HepG2 (cell line): ENCODE measurements around the gene BIRC6. TPM values are rescaled to one million over a fixed set of nuclear protein-coding genes. Genes with fewer than 3 reads are reported as not detected.

Experiments
- ATAC-seq: fragments of 200-7000 bp; cut with Tn5 transposase; 3 replicates; pipeline ENCODE4 v1.9.1; 2020; ENCODE audit warnings: mild to moderate bottlenecking, moderate library complexity
- BruUV-seq: library from RNA; stranded (reverse); fragments of 400-500 nt; replicated peaks from 2 replicates; lab custom pipeline; 2021; lab: Mats Ljungman, UMichigan
- CTCF ChIA-PET: fragments of 300-600 bp; formaldehyde crosslinking; extraction: SDS; loops from one replicate; lab custom pipeline; 2021; ENCODE audit warnings: low total read pairs, inconsistent platforms, low intra/inter-chr PET ratio; lab: Yijun Ruan, JAX
- POLR2A ChIA-PET: fragments of 350-600 bp; sonication (Branson Sonifier 250); formaldehyde crosslinking; loops from one replicate; lab custom pipeline; 2020; ENCODE audit warnings: antibody characterized with exemption, inconsistent platforms; lab: Yijun Ruan, JAX
- DNase-seq: peaks from one replicate; pipeline ENCODE4 v3.0.0-alpha.2; 2015; ENCODE audit warnings: low spot score
- FAIRE-seq: peaks from 3 replicates; lab custom pipeline; 2011; peaks lifted over from hg19 to GRCh38; lab: Jason Lieb, UNC
- H2AFZ ChIP-seq: one replicate; pipeline ENCODE4 v1.6.1; 2011; ENCODE audit warnings: low read length, inconsistent platforms
- H3K27ac ChIP-seq: fragments of 300-600 bp; 3 replicates; pipeline ENCODE4 v1.8.0; 2011; ENCODE audit warnings: mixed run types, mild to moderate bottlenecking, mixed read lengths, low read length, inconsistent platforms; ENCODE audit not compliant: insufficient read depth; ENCODE audit errors: extremely low read length
- H3K27me3 ChIP-seq, 2 experiments: fragments of 200-600 bp in 1 of 2; 2 replicates in 1 of 2; 3 replicates in 1 of 2; pipeline versions ENCODE4 v1.6.0 to v1.8.0; 2011; ENCODE audit warnings: low read length in 2 of 2, mild to moderate bottlenecking in 2 of 2, moderate library complexity in 2 of 2, inconsistent platforms in 1 of 2; ENCODE audit not compliant: insufficient read depth in 2 of 2, control insufficient read depth in 1 of 2
- H3K36me3 ChIP-seq, 2 experiments: fragments of 200-600 bp in 1 of 2; replicated peaks in 1 of 2; 2 replicates in 1 of 2; 3 replicates in 1 of 2; pipeline versions ENCODE4 v1.5.1 to v1.8.0; 2011; ENCODE audit warnings: low read length in 2 of 2, inconsistent platforms in 1 of 2; ENCODE audit not compliant: insufficient read depth in 2 of 2, control insufficient read depth in 1 of 2
- H3K4me1 ChIP-seq: 2 replicates; pipeline ENCODE4 v1.5.1; 2012; ENCODE audit warnings: low read length, inconsistent platforms; ENCODE audit not compliant: insufficient read depth
- H3K4me2 ChIP-seq: 2 replicates; pipeline ENCODE4 v1.6.0; 2011; ENCODE audit warnings: low read depth, low read length, inconsistent platforms
- H3K4me3 ChIP-seq, 3 experiments: fragments of 200-600 bp in 1 of 3; sonication (generic), shearing (Covaris generic) in 1 of 3; replicated peaks in 1 of 3; 2 replicates each; pipeline ENCODE4 v1.5.1; 2011 to 2016; ENCODE audit warnings: low read length in 3 of 3, inconsistent platforms in 2 of 3, low read depth in 2 of 3, mild to moderate bottlenecking in 2 of 3, control low read depth in 1 of 3, mixed read lengths in 1 of 3; ENCODE audit not compliant: insufficient read depth in 1 of 3
- H3K79me2 ChIP-seq: one replicate; pipeline ENCODE4 v1.6.1; 2011; ENCODE audit warnings: low read length, inconsistent platforms; ENCODE audit not compliant: insufficient read depth
- H3K9ac ChIP-seq: 2 replicates; pipeline ENCODE4 v1.6.0; 2011; ENCODE audit warnings: mild to moderate bottlenecking, low read depth, low read length, inconsistent platforms; ENCODE audit not compliant: insufficient read depth
- H3K9me3 ChIP-seq: 2 replicates; pipeline ENCODE4 v1.5.1; 2012; ENCODE audit warnings: mild to moderate bottlenecking, low read length
- H4K20me1 ChIP-seq: 2 replicates; pipeline ENCODE4 v1.6.0; 2011; ENCODE audit warnings: inconsistent platforms, mild to moderate bottlenecking, low read length, moderate library complexity; ENCODE audit not compliant: insufficient read depth
- AKAP8 ChIP-seq: sonication (generic); formaldehyde crosslinking; IDR thresholded peaks from 2 replicates; pipeline ENCODE4 v1.5.1; 2020; ENCODE audit warnings: mild to moderate bottlenecking, missing genetic modification reagents
- HOXD1 ChIP-seq: sonication (generic); formaldehyde crosslinking; IDR thresholded peaks from 2 replicates; pipeline ENCODE4 v1.5.0; 2020; ENCODE audit warnings: missing genetic modification reagents
- ZNF136 ChIP-seq: sonication (generic); formaldehyde crosslinking; IDR thresholded peaks from 2 replicates; pipeline ENCODE4 v1.8.1; 2022; ENCODE audit warnings: low read depth, mild to moderate bottlenecking, moderate library complexity, missing genetic modification reagents
- WGBS: methylation state at CpG from one replicate; pipeline ENCODE4 v1.1.6; 2017; ENCODE audit warnings: low lambda C conversion rate; 5-methylcytosine and 5-hydroxymethylcytosine counted together
- in situ Hi-C: cut with HindIII; loops from 2 replicates; pipeline ENCODE4 v1.10.0; 2017; ENCODE audit warnings: low pct_unique_long_range_greater_than_20kb; ENCODE audit not compliant: extremely low pct_ligation_motif_present
- intact Hi-C: fragments of 100-400 bp; cut with micrococcal nuclease; formaldehyde crosslinking; loops from one replicate; pipeline ENCODE4 v1.10.0; 2022; ENCODE audit not compliant: unreplicated experiment
- polyA plus RNA-seq, 8 experiments: library from polyadenylated mRNA; depleted of rRNA in 3 of 8; stranded (reverse) in 7 of 8; unstranded in 1 of 8; fragments of >200 nt; fragmentation: Illumina TruSeq in 4 of 8; extraction: Trizol in 4 of 8; gene quantifications; 2 replicates each; pipeline versions ENCODE4 v1.2.1 to v1.2.3, GENCODE V29; 2011 to 2016; ENCODE audit warnings: low read depth in 4 of 8, missing spikeins in 1 of 8, mixed read lengths in 1 of 8; ENCODE audit not compliant: insufficient read depth in 1 of 8
- total RNA-seq, 5 experiments: library from RNA; depleted of rRNA; stranded (reverse); fragments of >200 nt; fragmentation: Illumina TruSeq; extraction: Trizol; gene quantifications; 2 replicates each; pipeline ENCODE4 v1.2.3, GENCODE V29; 2016; ENCODE audit warnings: low read depth in 1 of 5
- TF ChIP-seq, protein P1 (sequence below): sonication (generic); formaldehyde crosslinking; IDR thresholded peaks from 2 replicates; pipeline ENCODE4 v1.5.0; 2020; ENCODE audit warnings: mild to moderate bottlenecking, missing genetic modification reagents
- TF ChIP-seq, protein P2 (sequence below): sonication (generic); formaldehyde crosslinking; IDR thresholded peaks from 2 replicates; pipeline ENCODE4 v1.4.0; 2020; ENCODE audit warnings: missing genetic modification reagents

Gene BIRC6
- total and polyA plus RNA-seq, 2 of the 13 experiments (the other 11 are each of a cell fraction or from before 2014, with no cell fraction given) = 65.6 to 120 TPM

DNA sequence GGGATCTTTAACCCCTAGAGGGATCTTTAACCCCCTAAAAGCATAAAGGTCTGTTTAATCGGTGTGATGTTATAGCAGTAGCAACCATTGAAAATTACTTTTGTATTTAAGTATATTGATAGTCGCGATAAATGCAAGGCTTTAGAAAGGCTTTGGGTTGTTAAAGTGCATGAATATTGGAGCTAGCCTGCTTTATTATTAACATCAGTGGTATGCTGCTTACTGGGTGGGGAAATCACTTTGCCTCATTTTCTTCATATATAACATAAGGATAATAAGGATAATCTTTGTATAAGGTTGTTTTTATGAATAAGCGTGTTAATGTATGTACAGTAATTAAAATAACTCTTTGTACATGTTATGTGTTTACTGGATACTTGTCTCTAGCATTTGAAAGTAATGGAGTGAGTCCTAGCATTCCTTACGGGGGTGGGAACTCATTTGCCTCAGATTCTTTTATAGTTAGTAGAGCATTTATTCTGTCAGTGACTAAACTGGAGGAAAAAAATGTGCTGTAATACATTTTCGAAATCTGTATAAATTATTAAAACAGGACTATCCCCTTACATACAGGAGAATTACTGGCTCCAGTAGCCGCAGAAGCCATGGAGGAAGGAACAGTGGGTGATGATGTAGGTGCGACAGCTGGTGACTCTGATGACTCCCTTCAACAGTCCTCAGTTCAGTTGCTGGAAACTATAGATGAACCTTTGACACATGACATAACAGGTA lies 122.2 kb downstream of the BIRC6 start (continued):
- TF ChIP-seq, protein P1, sequence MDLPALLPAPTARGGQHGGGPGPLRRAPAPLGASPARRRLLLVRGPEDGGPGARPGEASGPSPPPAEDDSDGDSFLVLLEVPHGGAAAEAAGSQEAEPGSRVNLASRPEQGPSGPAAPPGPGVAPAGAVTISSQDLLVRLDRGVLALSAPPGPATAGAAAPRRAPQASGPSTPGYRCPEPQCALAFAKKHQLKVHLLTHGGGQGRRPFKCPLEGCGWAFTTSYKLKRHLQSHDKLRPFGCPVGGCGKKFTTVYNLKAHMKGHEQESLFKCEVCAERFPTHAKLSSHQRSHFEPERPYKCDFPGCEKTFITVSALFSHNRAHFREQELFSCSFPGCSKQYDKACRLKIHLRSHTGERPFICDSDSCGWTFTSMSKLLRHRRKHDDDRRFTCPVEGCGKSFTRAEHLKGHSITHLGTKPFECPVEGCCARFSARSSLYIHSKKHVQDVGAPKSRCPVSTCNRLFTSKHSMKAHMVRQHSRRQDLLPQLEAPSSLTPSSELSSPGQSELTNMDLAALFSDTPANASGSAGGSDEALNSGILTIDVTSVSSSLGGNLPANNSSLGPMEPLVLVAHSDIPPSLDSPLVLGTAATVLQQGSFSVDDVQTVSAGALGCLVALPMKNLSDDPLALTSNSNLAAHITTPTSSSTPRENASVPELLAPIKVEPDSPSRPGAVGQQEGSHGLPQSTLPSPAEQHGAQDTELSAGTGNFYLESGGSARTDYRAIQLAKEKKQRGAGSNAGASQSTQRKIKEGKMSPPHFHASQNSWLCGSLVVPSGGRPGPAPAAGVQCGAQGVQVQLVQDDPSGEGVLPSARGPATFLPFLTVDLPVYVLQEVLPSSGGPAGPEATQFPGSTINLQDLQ (CRISPR knock-in tag) = no peak
- TF ChIP-seq, protein P2, sequence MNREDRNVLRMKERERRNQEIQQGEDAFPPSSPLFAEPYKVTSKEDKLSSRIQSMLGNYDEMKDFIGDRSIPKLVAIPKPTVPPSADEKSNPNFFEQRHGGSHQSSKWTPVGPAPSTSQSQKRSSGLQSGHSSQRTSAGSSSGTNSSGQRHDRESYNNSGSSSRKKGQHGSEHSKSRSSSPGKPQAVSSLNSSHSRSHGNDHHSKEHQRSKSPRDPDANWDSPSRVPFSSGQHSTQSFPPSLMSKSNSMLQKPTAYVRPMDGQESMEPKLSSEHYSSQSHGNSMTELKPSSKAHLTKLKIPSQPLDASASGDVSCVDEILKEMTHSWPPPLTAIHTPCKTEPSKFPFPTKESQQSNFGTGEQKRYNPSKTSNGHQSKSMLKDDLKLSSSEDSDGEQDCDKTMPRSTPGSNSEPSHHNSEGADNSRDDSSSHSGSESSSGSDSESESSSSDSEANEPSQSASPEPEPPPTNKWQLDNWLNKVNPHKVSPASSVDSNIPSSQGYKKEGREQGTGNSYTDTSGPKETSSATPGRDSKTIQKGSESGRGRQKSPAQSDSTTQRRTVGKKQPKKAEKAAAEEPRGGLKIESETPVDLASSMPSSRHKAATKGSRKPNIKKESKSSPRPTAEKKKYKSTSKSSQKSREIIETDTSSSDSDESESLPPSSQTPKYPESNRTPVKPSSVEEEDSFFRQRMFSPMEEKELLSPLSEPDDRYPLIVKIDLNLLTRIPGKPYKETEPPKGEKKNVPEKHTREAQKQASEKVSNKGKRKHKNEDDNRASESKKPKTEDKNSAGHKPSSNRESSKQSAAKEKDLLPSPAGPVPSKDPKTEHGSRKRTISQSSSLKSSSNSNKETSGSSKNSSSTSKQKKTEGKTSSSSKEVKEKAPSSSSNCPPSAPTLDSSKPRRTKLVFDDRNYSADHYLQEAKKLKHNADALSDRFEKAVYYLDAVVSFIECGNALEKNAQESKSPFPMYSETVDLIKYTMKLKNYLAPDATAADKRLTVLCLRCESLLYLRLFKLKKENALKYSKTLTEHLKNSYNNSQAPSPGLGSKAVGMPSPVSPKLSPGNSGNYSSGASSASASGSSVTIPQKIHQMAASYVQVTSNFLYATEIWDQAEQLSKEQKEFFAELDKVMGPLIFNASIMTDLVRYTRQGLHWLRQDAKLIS (CRISPR knock-in tag) = no peak

DNA sequence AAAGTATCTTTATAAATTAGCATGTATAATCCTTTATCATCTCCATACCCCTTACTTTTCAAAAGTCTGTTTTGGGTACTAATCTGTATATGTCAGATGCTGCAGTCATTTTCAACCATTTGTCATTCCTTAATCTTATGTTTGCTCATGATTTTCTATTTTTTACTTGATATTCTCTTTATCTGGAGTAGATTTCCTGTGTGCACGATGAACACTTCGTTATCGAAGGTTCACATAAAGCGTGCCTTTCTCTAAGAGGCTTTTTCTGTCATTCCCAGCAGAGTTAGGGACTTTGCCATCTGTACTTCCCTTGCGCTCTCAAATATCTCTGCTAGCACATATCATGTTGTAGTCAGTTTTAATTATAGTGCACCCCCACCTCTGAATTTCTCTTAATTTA lies 123.2 kb downstream of the BIRC6 start:
- intact Hi-C loops = no loop called here
- BruUV-seq = no TSS peak
- WGBS = over 99% methylated on average over 5 of the region's 5 CpGs

More for the DNA sequence above, 123.2 kb downstream of the BIRC6 start:
- no peaks in the 10 kb centered on the region for H3K9me3 ChIP-seq
- ATAC-seq (no peak), FAIRE-seq (no peak)
- H3K9ac ChIP-seq = no peak overlapping the region
- no peak overlapping the region for H3K4me2 ChIP-seq
- CTCF ChIA-PET = no interaction called here
- no peaks in the 10 kb centered on the region for H4K20me1 ChIP-seq
- peaks cover 23 to 77% of the 10 kb centered on the region in 2 experiments for H3K36me3 ChIP-seq
- no peak for TF ChIP-seq ZNF136
- TF ChIP-seq HOXD1 (CRISPR knock-in tag) = no peak
- TF ChIP-seq AKAP8 (CRISPR knock-in tag) = no peak
- TF ChIP-seq, all 625 proteins: peak for 0
- Histone ChIP-seq H3K4me3 (no peak overlapping the region), H3K79me2 (no peaks in the 10 kb centered on the region), H3K27ac (no peak overlapping the region), H2AFZ (no peak overlapping the region), H3K27me3 (no peaks in the 10 kb centered on the region), H3K4me1 (no peaks in the 10 kb centered on the region)
- POLR2A ChIA-PET = no interaction called here
- in situ Hi-C loops = no loop called here
- no peak for DNase-seq
